Peyer's patch (tissue), 4 donors: ENCODE measurements around the gene IL10. TPM values are rescaled to one million over a fixed set of nuclear protein-coding genes. Genes with fewer than 3 reads are reported as not detected.

Experiments used
- DNase-seq, 3 donors: peaks; one replicate each; pipeline ENCODE4 v3.0.0-alpha.2; 2017 to 2019
- H3K27ac ChIP-seq, 4 donors: fragments of 200-600 bp; sonication (generic); one replicate each; pipeline ENCODE4 v1.5.1; 2016 to 2019
- H3K27me3 ChIP-seq, 2 donors: fragments of 200-600 bp; sonication (generic); one replicate each; pipeline ENCODE4 v1.5.1; 2019
- H3K36me3 ChIP-seq, 3 donors: fragments of 200-600 bp; sonication (generic); one replicate each; pipeline ENCODE4 v1.5.1; 2016 to 2019
- H3K4me1 ChIP-seq, 4 donors: fragments of 200-600 bp; sonication (generic); one replicate each; pipeline ENCODE4 v1.5.1; 2016 to 2019
- H3K4me3 ChIP-seq, 4 donors: fragments of 200-600 bp; sonication (generic); 1 replicate in 3 of 4; 2 replicates in 1 of 4; pipeline ENCODE4 v1.5.1; 2016 to 2019; ENCODE audit warnings: mild to moderate bottlenecking in 1 of 4
- H3K9me3 ChIP-seq, 4 donors: fragments of 200-600 bp; sonication (generic); one replicate each; pipeline ENCODE4 v1.5.1; 2016 to 2019; ENCODE audit warnings: mild to moderate bottlenecking in 1 of 4
- POLR2A ChIP-seq, 2 donors: fragments of 450-650 bp; IDR thresholded peaks; one replicate each; pipeline ENCODE4 v1.5.1; 2017; ENCODE audit warnings: antibody characterized with exemption in 2 of 2, mild to moderate bottlenecking in 2 of 2, moderate library complexity in 2 of 2
- total RNA-seq, 4 donors: library from RNA; depleted of rRNA; stranded (reverse); fragments of >200 nt; gene quantifications; one replicate each; pipeline ENCODE4 v1.1.0, GENCODE V29; 2016
- TF ChIP-seq, protein P1 (sequence below), 6 experiments: fragments of 450-650 bp in 4 of 6; fragments of 200-600 bp in 2 of 6; sonication (generic) in 1 of 6; IDR thresholded peaks; one replicate each; pipeline ENCODE4 v1.5.1; 2017 to 2019; ENCODE audit warnings: antibody characterized with exemption in 6 of 6, mild to moderate bottlenecking in 3 of 6, moderate library complexity in 1 of 6

The IL10 gene
- total RNA-seq, 4 donors from 2014 or later: 0.85 to 2.0 TPM; not detected in 2

DNA sequence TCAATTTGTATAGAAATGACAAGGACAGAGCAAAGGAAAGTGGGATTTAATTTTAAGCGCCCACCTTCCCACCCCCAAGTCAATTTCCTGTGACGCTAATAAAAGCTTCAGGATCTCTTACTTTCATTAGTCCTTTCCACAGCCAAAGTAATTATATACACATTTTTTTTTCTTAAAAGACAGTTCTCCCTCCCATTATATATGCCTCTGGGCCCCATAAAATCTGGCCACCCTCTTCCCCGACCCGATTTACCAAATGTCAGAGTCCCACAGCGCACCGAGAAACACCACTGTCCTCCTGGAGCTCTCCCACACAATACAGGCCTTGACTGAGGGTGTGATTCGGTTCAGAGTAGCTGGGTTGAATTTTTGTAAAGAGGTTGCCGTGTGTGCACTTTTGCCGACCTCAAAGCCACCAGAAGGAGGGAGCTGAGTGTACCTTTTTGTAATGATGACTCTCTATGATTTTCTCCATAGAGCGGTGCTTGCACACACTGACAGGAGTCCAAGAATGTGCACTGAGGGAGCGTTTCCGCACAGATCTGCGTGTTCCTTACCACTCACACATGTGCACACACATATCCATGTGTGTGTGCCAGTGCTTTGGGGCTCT is 26.2 kb upstream of the IL10 start:
- TF ChIP-seq POLR2A (IDR thresholded peaks at IDR 0.05): no peak
- TF ChIP-seq, protein P1, sequence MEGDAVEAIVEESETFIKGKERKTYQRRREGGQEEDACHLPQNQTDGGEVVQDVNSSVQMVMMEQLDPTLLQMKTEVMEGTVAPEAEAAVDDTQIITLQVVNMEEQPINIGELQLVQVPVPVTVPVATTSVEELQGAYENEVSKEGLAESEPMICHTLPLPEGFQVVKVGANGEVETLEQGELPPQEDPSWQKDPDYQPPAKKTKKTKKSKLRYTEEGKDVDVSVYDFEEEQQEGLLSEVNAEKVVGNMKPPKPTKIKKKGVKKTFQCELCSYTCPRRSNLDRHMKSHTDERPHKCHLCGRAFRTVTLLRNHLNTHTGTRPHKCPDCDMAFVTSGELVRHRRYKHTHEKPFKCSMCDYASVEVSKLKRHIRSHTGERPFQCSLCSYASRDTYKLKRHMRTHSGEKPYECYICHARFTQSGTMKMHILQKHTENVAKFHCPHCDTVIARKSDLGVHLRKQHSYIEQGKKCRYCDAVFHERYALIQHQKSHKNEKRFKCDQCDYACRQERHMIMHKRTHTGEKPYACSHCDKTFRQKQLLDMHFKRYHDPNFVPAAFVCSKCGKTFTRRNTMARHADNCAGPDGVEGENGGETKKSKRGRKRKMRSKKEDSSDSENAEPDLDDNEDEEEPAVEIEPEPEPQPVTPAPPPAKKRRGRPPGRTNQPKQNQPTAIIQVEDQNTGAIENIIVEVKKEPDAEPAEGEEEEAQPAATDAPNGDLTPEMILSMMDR (IDR thresholded peaks at IDR 0.05): no peak
- H3K4me1 ChIP-seq: peaks cover 0 to 7% (median under 1%) of the 10 kb centered on the region in 4 donors
- H3K27me3 ChIP-seq: no peaks in the 10 kb centered on the region
- no peaks in the 10 kb centered on the region for H3K36me3 ChIP-seq
- no peak for DNase-seq
- no peak overlapping the region for H3K27ac ChIP-seq
- no peak overlapping the region for H3K4me3 ChIP-seq
- no peaks in the 10 kb centered on the region for H3K9me3 ChIP-seq

DNA sequence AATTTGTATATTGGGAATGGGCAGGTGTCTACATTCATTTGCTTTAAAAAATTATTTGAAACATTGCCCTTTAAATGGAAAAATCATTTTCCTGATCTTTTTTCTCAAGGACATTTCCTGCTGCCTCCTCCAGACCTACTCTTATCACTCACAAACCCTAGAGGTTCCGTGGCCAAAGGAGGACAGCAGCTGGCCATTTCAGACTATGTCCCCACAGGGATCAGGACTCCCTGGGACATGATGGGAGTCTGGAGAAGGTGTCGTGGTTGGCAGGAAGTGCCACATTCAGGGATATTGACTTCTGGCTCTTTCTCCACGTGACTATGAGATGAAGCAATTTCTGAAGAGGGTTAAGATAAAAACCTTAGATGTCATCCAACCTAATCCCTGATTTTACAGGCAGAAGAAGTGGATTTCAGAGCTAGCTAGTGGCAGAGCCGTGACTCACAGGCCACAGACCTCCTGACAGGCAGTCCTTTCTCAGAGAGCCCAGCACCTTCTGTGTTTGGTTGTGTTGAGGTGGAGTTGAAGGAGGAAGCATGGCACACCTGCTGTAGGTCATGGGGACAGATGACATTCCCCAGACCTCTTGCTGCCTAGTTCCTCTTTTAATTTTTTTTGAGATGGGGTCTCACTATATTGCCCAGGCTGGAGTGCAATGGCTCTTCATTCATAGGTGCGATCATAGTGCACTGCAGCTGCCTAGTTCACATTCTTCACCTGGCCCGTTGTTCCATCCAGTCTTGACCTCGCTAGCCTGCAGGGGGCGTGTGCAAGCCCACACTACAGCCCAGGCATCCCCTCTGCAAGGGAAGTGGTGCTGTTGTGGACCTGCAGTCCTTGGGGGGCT is 25.5 kb upstream of the IL10 start:
- peaks cover 0 to 3% (median 0%) of the 10 kb centered on the region in 4 donors for H3K4me1 ChIP-seq
- H3K27ac ChIP-seq: no peak overlapping the region
- no peak for TF ChIP-seq POLR2A (IDR thresholded peaks at IDR 0.05)
- TF ChIP-seq, protein P1 (IDR thresholded peaks at IDR 0.05): peak in 5 of 6 experiments; percentile 15 to 51 (median 33)
- no peaks in the 10 kb centered on the region for H3K36me3 ChIP-seq
- no peaks in the 10 kb centered on the region for H3K9me3 ChIP-seq
- no peak overlapping the region for H3K4me3 ChIP-seq
- H3K27me3 ChIP-seq: no peaks in the 10 kb centered on the region
- peak in 2 of 3 donors; percentile 58 to 67 for DNase-seq

DNA sequence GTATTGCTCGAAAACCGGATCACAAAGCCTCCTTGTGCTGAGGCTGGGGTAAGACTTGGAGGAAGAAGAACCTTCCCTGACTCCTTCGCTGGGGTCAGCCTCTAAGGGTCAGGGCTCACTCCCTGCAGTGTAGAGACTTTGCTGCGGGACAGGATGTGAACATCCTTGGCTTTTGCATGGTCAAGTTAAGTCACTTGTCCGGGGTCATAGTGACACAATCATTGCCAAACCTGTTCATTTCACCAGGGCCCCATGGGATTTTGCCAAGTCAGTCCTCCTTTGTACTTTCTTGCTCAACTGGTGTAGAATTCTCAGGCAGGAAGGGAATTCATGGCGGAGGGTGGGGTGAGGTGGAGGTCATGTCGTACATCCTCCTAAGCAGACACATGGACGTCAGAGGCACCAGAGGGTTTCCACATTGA is 24.7 kb upstream of the IL10 start:
- Histone ChIP-seq H3K4me1 (no peaks in the 10 kb centered on the region), H3K27ac (no peak overlapping the region), H3K9me3 (no peaks in the 10 kb centered on the region), H3K27me3 (no peaks in the 10 kb centered on the region), H3K4me3 (no peak overlapping the region), H3K36me3 (no peaks in the 10 kb centered on the region)
- DNase-seq: no peak
- TF ChIP-seq POLR2A (IDR thresholded peaks at IDR 0.05): no peak
- TF ChIP-seq, protein P1 (IDR thresholded peaks at IDR 0.05): no peak

DNA sequence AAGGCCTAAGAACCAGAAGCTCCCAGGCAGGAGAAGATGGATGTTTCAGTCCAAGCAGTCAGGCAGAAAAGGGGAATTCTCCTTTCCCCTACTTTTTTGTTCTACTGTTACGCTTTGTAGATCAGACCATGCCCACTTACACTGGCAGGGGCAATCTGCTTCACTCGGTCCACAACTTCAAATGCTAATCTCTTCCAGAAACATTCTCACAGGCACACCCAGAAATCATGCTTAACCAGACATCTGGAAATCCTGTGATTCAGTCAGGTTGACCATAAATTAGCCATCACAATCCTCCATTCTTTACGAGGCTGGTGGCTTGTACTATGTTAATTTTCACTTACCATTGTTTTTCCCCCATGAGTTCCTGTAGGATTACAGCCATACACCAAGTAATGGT is 23.8 kb upstream of the IL10 start:
- Histone ChIP-seq H3K27me3 (no peaks in the 10 kb centered on the region), H3K9me3 (no peaks in the 10 kb centered on the region), H3K36me3 (no peaks in the 10 kb centered on the region), H3K27ac (no peak overlapping the region), H3K4me1 (peaks cover 0 to 6% (median 0%) of the 10 kb centered on the region in 4 donors), H3K4me3 (no peak overlapping the region)
- TF ChIP-seq POLR2A (IDR thresholded peaks at IDR 0.05): no peak
- TF ChIP-seq, protein P1 (IDR thresholded peaks at IDR 0.05): no peak
- no peak for DNase-seq

DNA sequence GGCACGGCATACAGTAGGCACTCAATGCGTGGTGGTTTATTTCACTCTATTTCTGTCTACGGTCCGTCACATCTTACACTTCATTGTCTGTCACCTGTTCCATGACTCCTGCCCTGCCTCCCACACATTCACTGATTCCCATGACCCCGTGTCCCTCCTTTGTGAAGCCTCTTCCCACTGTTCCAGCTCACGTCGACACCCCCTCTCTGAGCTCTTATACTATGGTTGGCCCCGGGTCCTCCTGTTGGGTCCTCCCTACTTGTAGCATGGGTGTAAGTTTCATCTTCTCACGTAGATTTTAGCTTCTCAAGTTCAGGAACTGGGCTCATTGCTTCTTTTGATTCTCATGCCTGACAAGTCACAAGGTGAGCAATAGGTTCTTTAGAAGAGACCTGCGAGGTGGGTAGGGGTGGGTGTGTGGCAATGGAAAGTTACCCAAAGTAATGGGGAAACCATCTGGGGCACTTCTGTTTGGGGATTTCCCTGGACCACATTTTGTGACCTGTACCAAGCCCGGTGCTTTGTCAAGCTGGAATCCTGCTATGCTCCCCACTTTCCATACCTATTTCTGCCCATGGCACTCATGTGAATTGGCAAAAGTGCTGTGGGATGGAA is 22.1 kb upstream of the IL10 start:
- TF ChIP-seq POLR2A (IDR thresholded peaks at IDR 0.05): no peak
- TF ChIP-seq, protein P1 (IDR thresholded peaks at IDR 0.05): no peak
- Histone ChIP-seq H3K4me1 (peaks cover 0 to 10% (median 0%) of the 10 kb centered on the region in 4 donors), H3K36me3 (no peaks in the 10 kb centered on the region), H3K27ac (peak overlapping the region in 1 of 4 donors; percentile 7), H3K4me3 (no peak overlapping the region), H3K27me3 (no peaks in the 10 kb centered on the region), H3K9me3 (no peaks in the 10 kb centered on the region)
- DNase-seq: no peak
